Midbrain (tissue), 1 donor: ENCODE data around the gene CUL1.

ENCODE experiments used
- DNase-seq: peaks from one replicate; lab custom pipeline; 2025; lab: John Stamatoyannopoulos, UW

Gene CUL1

DNA sequence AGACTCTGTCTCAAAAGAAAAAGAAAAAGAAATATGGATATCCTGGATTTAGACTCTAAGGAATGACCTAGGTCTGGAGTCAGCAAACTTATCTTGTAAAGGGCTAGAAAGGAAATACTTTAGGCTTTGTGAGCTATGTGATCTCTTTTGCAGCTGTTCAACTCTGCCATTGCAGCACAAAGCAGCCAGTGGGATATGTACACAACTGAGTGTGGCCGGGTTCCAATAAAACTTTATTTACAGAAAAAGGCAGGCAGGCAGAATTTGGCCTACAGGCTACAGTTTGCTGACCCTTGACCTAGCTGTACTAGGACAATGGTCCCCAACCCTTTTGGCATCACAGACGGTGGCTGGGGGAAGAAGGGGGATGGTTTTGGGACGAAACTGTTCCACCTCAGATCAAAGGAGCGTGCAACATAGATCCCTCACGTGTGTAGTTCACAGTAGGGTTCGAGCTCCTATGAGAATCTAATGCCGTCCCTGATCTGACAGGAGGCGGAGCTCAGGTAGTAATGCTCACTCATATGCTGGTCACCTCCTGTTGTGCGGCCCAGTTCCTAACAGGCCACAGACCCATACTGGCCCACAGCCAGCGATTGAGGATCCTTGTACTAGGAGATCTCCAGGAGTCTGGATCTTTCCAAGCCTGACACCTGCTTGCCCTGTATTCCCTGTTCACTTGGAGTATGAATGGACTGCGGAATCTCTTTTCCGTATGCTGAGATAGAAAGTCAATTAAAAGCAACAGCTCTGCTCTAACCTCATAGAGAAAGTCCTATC, 63.0 kb downstream of the CUL1 start:
- DNase-seq, result no peak

DNA sequence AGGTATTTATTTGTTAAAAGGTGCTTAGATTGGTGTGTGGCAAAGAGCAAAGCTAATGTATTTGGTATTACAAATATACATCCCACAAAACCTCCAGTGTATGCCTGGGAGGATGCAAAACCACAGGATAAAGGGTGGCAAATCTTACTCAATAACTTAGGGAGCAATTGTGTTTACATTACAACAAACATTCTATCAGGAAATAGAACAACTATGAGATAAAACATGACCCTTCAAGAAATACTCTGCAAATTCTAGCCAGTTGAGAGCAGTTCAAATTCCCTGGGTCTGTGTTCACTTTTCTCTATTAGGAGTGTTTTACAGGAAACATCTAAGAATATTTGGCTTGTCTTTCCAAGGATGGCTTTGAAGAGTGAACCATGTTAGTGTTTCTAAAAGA, 64.9 kb downstream of the CUL1 start:
- DNase-seq, result no peak

DNA sequence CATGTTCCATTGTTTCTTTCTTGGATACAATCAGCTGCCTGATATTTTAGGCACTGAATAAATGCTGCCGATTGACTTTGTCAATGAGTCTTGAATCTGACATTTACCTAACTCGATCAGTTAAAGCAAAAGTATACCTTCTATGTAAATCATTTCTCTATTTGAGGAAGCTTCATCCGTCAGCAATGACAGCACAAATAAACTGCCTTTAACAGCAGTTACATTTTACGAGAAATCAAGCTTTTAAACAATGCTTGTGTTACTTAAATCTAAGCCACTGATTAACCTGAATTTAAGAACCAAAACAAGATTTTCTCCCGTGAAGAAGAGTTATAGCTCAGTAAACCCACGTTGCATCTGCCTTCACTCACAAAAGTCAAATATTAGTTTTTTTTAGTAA, 71.3 kb downstream of the CUL1 start:
- no peak for DNase-seq

DNA sequence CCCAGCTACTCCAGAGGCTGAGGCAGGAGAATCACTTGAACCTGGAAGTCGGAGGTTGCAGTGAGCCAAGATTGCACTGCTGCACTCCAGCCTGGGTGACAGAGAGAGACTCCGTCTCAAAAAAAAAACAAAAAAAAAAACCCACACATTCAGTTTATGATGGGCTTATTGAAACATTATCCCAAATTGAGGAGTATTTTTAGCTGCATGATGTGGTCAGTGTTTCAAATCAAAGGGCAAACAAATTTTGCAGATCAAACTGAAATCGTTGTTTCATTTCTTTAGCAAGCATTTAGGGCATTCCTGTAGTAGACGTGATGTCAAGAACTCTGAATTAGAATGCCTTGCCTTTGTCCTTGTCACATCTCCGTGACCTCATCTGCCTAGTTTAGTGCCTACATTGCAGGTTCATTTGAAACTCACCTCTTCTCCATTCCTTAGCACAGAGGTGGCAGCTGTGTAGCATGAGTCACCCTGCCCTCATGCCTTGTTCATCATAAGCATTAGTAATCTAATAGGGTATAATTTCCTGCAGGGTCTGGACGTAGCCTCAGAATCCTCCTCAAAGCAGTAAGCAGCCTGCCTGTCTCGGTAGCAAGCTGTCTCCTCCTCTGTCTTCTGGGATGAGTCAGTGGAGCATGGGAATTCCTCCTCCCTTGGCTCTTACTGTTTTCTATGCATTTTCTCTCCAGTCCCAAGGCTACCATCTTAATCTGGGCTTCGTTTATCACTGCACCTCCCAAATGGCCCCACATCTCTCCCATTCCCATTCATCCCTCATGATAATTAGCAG, 73.8 kb downstream of the CUL1 start:
- no peak for DNase-seq

DNA sequence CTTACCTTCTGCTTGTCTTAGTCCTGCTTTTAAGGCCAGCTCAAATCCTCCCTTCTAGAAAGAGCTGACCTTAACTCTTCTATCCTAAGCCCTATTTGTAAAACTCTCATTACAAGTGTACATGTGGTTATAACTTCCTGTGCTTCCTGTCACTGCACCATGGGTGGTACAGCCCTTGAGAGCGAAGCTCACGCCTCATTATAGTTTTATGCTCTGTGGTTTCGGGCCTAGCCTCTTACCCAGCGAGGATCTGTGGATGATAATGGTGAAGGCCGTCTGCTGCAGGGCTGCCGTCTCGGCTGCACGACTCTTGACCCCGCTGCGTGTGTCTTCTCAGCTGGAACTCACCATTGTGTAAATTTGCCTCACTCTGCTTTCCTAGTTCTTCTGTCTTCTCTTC, 74.6 kb downstream of the CUL1 start:
- DNase-seq, result no peak

DNA sequence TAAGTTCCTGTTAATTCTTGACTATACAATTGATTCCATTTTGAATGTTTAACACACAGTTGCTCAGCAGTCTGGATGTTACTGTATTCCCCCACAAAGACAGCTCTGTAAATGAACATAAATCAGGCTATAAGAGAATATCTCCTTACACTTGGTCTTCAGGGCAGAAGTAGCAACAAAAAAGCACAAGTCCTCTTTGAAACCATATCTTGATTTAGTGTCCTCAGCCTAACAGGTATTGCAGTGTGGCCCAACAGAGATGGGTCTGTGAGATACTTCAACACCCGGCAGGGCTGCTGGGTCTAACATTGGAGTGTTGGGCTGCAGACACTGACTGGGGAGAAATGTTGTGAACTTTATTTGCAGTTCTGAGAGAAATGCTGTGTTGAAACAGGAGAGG, 75.8 kb downstream of the CUL1 start:
- no peak for DNase-seq

DNA sequence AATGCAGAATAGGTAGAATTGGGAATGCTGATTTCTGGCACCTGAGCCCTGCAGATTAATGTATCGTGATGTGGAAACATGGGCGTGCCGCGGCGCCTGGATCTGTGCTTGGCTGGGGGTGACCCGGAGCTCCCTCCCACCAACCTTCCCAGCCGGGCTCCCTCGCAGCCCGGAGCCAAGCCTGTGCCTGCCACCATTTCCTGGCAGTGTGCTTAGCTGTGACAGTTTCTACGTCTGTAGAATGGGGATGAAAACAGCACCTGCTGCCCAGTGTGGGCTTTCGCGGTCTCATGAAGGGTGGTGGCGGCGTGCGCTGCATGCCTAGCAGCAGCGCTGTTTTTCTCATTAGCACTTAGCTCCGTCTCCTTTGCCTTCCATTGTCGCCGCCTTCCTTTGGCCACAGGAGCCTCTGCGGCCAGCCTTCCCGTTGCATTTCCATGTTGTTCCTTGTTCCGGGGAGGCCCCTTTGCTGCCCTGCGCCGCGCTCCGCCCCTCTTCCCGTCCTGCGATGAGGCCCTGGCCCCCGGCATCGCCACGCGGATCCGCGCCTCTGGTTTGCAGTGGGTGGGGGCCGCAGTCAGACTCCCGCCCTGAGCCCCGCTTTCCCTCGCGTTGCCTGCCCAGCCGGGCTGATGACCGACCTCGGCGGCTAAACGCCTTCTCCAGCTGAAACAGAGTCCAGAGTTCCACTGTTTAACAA, 84.2 kb downstream of the CUL1 start:
- DNase-seq, result no peak

DNA sequence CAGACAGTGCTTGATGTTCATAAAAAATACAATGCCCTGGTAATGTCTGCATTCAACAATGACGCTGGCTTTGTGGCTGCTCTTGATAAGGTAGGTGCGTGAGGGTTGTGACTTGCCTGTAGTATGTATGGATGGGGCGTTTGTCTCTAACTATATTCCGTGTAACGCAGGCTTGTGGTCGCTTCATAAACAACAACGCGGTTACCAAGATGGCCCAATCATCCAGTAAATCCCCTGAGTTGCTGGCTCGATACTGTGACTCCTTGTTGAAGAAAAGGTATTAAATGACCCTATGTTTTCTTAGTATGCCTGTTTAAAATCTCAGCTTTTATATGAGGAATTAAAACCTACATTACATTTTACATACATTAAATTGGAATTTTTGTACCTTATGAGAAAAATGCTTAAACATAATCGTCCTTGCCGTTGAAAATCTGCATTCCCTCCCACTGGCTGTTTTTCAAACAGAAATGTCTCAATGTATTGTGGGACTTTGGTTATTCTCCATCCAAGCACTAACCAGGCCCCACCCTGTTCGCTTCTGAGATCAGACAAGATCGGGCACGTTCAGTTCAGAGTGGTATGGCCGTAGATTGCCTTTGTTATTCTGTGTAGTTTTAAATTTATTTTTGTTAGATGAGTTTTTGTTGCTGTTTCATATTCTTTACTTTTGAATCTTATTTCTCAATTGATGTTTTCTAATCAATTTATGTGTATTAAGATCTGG, 85.3 kb downstream of the CUL1 start:
- DNase-seq, result no peak

DNA sequence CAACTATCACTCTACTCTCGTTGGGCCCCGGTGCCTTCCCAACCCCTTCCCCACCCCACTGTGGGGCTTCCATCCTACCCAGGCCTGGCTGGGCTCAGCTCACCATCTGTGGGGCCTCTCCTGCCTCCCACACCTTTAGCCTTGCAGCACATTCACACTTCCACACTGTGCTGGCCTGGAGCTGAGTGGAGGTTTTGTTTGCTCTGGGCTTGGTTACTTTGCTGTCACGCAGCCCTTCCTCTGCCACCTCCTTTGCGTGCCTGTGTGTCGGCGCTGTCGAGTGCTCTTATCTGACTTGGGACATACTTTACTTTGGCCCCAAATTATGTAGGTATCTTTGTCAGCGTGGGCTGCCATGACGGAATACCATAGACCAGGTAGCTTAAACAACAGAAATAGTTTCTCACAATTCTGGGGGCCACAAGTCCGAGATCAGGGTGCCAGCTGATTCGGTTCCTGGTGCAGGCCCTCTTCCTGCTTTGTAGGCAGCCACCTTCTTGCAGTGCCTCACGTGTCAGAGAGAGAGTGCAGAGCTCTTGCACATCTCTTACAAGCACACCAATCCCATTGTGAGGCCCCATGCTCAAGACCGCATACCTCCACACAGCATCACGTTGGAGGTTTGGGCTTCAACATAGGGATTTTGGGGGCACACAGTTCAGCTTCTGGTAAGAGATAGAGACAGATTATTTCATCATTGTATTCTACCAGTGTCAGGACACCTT, 89.0 kb downstream of the CUL1 start:
- no peak for DNase-seq

DNA sequence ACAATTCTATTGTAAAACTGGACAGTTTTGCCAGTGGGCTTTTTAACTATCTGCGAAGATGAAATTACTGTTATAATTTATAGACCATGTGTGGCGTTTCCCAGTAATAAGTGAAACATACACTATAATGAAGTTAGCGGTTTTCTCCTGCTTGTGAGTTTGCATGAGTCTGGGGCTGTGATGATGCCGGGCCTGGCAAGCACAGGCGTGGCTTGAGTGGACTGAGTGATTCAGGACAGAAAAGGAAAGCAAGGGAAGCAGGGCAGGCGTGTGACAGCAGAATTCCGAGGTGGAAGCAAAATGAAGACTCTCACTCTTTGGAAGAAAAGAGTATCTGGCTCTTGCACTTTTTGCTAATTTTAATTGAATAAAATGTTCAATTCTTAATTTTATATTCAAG, 90.5 kb downstream of the CUL1 start:
- no peak for DNase-seq

DNA sequence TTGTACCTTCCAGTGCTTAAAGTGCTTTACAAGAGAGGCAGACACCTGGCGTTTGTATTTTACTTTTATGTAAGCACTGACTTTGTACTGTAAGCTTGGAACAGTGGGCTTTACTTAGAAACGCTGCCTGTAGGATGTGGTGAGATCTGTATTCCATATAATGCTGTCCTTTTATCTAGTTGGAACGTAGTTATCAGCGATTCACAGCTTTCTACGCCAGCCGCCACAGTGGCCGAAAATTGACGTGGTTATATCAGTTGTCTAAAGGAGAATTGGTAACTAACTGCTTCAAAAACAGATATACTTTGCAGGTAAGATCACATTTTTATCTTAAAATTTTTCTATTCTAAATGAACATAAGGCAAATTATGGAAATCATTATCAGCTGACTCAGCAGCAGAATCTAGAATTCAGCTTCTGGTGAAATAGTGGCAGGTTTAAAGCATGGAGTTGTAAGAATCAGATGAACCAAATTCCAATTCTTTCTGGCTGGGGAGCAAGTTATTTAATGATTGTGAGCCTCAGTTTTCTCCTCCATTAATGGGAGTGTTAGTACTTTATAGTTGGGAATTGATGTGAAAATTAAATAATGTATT, 91.5 kb downstream of the CUL1 start:
- no peak for DNase-seq

DNA sequence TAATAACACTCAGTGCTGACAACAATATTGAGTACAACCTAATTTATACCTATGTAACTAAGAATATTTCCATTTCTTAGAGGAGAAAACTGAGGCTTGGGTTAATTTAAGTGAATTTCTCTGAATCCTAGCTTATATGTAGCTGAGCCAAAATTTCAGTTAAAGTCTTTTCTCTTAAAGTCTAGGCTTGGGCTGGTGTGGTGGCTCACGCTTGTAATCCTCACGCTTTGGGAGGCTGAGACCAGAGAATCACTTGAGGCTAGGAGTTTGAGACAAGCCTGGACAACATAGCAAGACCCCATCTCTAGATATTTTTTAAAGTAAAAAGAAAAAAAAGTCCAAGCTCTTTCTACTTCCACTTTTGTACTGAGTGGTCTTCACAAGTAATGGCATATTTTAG, 92.1 kb downstream of the CUL1 start:
- no peak for DNase-seq

DNA sequence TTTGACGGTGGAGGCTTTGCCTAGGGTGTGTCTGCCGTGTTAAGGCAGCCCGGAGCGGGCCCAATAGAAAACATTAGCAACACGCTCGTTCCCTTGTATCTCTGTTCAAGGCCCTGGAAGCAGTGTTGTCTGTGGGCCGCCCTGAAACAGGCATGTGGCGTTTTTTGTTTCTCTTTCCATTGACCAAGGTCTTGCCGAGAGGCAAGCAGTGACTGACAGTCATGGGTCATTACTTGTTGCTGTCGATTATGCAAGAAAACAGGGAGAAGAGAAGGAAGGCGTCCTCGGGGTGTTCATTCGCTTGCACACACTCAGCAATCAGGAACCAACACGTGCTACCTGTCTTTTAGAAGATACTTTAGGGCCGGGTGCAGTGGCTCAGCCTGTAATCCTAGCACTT, 92.8 kb downstream of the CUL1 start:
- DNase-seq, result no peak

DNA sequence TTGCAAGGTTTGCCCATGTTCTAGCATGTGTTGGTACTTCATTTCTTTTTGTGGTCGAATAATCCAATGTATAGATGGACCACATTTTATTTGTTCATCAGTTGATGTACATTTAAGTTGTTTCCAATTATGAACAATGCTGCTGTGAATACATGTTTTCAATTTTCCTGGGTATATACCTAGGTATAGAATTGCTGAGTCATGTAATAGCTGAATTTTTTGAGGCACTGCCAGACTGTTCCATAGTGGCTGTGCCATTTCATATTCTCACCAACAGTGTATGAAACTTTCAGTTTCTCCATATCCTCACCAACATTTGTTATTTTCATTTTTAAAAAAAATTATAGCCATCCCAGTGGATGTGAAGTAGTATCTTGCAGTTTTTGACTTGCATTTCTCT, 94.9 kb downstream of the CUL1 start:
- no peak for DNase-seq

DNA sequence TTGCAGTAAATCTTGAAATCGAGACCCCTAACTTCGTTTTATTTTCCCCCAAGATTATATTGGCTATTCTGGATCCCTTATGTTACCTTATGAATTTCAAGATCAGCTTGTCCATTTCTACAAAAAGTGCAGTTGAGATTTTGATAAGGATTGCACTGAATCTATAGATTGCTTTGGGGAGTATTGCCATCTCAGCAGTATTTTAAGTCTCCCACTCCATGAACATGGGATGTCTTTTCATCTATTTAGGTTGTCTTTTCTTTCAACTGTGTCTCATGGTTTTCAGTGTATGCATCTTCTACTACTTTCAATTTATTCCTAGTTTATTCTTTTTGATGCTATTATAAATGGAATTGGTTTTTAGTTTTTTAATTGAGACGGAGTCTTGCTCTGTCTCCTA, 95.8 kb downstream of the CUL1 start:
- no peak for DNase-seq

DNA sequence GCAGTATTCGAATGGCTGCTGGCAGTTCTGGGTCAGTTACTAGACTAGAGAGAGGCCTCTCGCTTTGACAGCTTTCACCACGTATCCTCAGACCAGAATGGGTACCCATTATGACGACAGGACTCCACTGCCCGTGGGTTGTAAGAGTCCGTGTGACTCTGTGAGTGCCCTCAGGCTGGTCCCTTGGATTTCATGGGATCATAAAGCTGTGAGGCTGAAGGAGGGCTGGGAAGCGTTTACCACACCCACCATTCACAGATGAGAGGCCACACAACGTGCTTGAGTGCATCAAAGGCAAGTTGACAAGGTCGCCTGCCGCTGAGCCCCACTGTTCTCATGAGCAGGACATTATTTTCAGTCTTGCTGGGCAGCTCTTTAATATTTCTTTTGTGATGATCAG, 98.1 kb downstream of the CUL1 start:
- no peak for DNase-seq

DNA sequence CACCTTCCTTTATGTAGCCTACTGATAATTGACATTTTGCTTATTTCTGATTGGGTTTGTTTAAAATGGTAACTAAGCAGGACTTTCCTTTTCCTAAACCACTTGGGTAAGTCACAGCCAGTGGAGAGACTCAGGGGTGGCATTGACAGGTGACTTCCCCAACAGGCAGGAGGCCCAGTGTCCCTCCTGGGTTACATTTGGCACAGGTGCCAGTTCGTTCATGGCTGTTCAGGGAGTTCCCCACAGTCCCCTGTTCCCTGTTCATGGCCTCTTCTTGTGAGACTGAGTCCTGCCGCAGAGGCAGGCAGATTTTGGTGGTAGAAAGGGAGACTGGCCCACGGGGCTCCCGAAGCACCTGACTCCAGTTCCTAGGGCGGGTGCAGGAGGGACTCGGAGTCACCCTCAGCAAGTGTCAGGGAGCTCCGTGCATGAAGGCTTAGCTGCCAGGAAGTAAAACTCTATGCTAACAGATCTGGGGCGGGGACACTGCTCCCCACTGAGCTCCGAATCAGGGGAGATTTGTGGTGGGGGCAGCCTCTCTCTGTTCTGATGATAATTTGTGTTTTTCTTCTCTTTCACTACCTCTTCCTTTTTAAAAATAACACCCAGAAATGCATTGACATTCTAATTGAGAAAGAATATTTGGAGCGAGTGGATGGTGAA, 101.3 kb downstream of the CUL1 start:
- DNase-seq, result no peak

DNA sequence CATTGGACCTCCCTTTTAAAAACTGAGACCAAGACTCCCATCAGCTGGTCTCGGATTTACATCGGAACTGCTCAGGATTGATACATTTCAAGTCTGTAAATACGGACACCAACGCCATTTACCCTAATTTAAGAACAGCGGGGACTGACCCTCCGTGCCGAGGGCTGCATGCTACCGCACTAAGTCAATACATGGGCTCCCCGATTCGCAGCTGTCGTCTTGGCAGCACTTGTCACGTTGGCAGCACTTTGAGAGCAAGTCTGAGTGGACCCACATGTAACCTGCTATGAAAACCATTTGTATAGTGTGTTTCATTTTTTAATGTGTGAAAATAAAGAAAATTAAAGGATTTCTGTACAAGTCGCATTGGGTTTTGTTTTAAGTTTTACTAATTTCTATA, 102.0 kb downstream of the CUL1 start:
- DNase-seq, result no peak

DNA sequence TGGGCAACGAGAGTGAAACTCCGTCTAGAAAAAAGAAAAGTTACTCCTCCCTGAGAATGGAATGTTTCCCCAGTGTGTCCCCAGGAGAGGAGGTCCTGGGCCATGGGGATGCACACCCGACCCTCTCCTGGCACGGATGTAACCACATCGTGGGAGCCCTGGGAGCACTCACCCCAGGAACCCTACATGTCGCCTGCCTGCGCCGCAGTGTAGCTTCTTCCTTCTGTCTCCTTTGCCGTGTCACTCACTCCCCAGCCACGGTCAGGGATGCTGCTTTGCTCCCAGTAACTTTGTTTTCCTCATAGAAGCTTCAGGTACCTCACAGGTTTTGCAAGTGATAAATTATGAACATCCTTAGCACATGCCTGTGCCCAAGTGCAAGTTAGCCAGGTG, 103.4 kb downstream of the CUL1 start:
- no peak for DNase-seq

DNA sequence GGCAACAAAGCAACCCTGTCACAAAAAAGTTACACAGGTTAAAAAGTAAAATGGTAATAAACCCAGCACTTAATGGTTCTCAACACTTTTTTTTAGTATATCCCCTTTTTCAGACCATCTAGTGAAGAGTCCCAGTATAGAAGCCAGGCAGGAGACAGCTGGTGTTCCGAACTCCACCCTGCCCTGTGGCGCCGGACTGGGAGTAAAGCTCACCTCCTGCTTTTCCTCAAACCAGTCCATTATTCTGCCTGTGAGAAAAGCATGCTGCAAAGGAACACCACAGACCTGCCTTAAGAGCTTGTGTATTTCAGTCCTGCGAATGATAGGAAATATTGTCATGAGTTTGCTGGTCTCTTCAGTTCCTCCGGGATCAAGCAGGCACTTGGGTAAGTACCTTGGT, 104.4 kb downstream of the CUL1 start:
- no peak for DNase-seq
